ENCODE results near the gene C12orf60. TPM values are rescaled to one million over a fixed set of nuclear protein-coding genes. Genes with fewer than 3 reads are reported as not detected.

Gene C12orf60, protein sequence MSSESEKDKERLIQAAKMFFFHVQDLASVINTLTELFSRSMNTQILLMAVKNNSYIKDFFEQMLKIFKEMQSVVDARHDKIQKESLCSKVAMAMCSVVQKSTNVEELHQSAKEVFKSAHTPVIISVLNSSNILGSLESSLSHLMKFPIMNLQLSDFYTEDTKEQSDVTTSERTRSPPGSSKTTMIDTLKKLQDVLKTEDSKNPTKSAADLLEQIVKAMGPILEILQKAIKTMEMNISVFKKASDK
- total RNA-seq (2021): 1.3 to 2.0 TPM (median 1.8 TPM) in 3 replicates
- percentile 68 among the genes with signal in this experiment for Bru-seq, nascent RNA
- long read RNA-seq, experiment 1, partial matches to known transcripts: 0 of 9 reads
- long read RNA-seq, experiment 1, other reads (novel, unspliced or antisense): 3 of 9 reads
- long read RNA-seq, experiment 2, partial matches to known transcripts: 0 of 1 reads
- long read RNA-seq, experiment 2, other reads (novel, unspliced or antisense): 0 of 1 reads
- long read RNA-seq, experiment 3, transcript C12orf60-201 (2 exons, 1,684 nt): major isoform, 15 of 17 reads
- long read RNA-seq, experiment 3, partial matches to known transcripts: 0 of 17 reads
- long read RNA-seq, experiment 3, other reads (novel, unspliced or antisense): 2 of 17 reads

DNA sequence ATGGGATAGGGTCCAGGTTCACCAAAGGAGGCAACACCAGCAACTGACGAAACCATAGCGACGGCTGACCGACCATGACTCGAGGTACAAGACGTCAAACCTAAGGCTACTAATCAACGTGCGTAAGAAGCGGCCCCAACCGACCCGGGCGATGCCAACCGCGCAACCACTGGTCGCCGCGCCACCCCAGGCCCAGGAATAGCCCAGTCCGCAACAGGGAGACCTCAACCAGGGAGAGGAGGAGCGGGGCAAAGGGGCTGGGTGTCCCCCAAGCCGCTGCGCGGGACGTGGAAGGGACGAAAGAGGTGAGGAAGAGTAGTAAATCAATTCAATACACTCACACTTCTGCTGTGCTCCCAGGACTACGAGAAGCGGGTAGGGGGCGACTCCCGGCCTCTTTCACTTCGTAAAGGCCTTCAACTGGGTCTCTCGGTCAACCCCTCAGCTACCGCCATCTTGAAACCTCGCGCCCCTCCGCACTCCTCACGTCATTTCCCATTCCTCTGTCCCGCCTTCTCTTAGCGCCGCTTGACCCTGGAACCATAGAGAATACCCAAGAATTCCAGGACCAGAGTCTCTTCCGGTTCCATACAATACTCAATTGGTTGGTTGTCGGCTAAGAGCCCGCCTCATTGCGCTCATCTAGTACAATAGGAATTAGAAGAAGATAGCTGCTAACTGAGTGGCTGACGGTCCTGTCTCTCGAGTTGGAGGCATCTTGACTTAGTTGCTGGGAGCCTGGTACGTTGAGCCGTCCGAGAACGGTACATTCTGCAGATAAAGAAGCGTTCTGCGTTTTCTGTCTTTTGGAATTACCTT, at the start of gene C12orf60, which contains the start of gene WBP11:
Gene C12orf60, plus strand, starts transcription at position 660 of the 819 bp plus-strand sequence. CDS start 19,266 bp downstream, outside the sequence.
Gene WBP11, minus strand, starts transcription at position 468 of the 819 bp plus-strand sequence. CDS start 2,095 bp downstream, outside the sequence.
- CTCF ChIA-PET: interaction anchor here (0.5 to 1.6 kb wide), 13 partner anchors 21 to 1096 kb away, joined by 3 to 8 read pairs (median 3); a partner anchor contains a TSS
- POLR2A ChIA-PET: interaction anchor here (0.5 to 3.0 kb wide), 10 partner anchors 8 to 785 kb away, joined by 3 to 23 read pairs (median 4); partner anchors contain the start of gene RERG
- Mint-ChIP-seq H3K36me3 (peaks cover 18% of the 10 kb centered on the region), H3K27me3 (ENCODE audit: low read depth) (no peaks in the 10 kb centered on the region), H3K9me3 (no peaks in the 10 kb centered on the region), H3K4me1 (peaks cover 17% of the 10 kb centered on the region), H3K4me3 (no peak within 1 kb of the TSS), H3K27ac (no peak within 1 kb of the TSS; the same call in 1 of the 2 replicates)
- peak; percentile 99 for ATAC-seq
- peak; percentile 87 for DNase-seq (ENCODE audit: low spot score)
- TF ChIP-seq ZNF317 (CRISPR knock-in tag; IDR thresholded peaks at IDR 0.05; ENCODE audit: borderline replicate concordance, low read depth) (no peak), SOX15 (CRISPR knock-in tag; IDR thresholded peaks at IDR 0.05) (no peak), ELF4 (CRISPR knock-in tag; IDR thresholded peaks at IDR 0.05; ENCODE audit: low read depth) (no peak), ATF2 (CRISPR knock-in tag; IDR thresholded peaks at IDR 0.05; ENCODE audit: borderline replicate concordance, low read depth) (no peak), MXD4 (CRISPR knock-in tag; IDR thresholded peaks at IDR 0.05; ENCODE audit: borderline replicate concordance) (no peak), TEAD4 (CRISPR knock-in tag; IDR thresholded peaks at IDR 0.05) (0 out of 2 replicates have a peak, but pooled peaks have one; percentile 7), ZNF425 (CRISPR knock-in tag; conservative IDR thresholded peaks at IDR 0.05) (no peak), STAT6 (CRISPR knock-in tag; conservative IDR thresholded peaks at IDR 0.05; ENCODE audit: low read depth) (no peak), ZNF423 (CRISPR knock-in tag; IDR thresholded peaks at IDR 0.05) (no peak), GRHL2 (CRISPR knock-in tag; IDR thresholded peaks at IDR 0.05; ENCODE audit: insufficient replicate concordance, severe bottlenecking) (no peak), JUN (CRISPR knock-in tag; IDR thresholded peaks at IDR 0.05) (peak; percentile 67; the same call in 1 of the 2 replicates), ZNF232 (CRISPR knock-in tag; IDR thresholded peaks at IDR 0.05) (0 out of 2 replicates have a peak, but pooled peaks have one; percentile 53), ZBTB21 (CRISPR knock-in tag; IDR thresholded peaks at IDR 0.05; ENCODE audit: borderline replicate concordance) (no peak), TEAD1 (CRISPR knock-in tag; IDR thresholded peaks at IDR 0.05) (no peak; the same call in 1 of the 2 replicates), TP53 (CRISPR knock-in tag; IDR thresholded peaks at IDR 0.05) (no peak)
- TF ChIP-seq, protein P1, sequence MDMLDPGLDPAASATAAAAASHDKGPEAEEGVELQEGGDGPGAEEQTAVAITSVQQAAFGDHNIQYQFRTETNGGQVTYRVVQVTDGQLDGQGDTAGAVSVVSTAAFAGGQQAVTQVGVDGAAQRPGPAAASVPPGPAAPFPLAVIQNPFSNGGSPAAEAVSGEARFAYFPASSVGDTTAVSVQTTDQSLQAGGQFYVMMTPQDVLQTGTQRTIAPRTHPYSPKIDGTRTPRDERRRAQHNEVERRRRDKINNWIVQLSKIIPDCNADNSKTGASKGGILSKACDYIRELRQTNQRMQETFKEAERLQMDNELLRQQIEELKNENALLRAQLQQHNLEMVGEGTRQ (CRISPR knock-in tag; IDR thresholded peaks at IDR 0.05): no peak
- TF ChIP-seq, protein P2, sequence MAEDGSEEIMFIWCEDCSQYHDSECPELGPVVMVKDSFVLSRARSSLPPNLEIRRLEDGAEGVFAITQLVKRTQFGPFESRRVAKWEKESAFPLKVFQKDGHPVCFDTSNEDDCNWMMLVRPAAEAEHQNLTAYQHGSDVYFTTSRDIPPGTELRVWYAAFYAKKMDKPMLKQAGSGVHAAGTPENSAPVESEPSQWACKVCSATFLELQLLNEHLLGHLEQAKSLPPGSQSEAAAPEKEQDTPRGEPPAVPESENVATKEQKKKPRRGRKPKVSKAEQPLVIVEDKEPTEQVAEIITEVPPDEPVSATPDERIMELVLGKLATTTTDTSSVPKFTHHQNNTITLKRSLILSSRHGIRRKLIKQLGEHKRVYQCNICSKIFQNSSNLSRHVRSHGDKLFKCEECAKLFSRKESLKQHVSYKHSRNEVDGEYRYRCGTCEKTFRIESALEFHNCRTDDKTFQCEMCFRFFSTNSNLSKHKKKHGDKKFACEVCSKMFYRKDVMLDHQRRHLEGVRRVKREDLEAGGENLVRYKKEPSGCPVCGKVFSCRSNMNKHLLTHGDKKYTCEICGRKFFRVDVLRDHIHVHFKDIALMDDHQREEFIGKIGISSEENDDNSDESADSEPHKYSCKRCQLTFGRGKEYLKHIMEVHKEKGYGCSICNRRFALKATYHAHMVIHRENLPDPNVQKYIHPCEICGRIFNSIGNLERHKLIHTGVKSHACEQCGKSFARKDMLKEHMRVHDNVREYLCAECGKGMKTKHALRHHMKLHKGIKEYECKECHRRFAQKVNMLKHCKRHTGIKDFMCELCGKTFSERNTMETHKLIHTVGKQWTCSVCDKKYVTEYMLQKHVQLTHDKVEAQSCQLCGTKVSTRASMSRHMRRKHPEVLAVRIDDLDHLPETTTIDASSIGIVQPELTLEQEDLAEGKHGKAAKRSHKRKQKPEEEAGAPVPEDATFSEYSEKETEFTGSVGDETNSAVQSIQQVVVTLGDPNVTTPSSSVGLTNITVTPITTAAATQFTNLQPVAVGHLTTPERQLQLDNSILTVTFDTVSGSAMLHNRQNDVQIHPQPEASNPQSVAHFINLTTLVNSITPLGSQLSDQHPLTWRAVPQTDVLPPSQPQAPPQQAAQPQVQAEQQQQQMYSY (CRISPR knock-in tag; IDR thresholded peaks at IDR 0.05): no peak
